ENCODE measurements around the gene DMXL1.

DMXL1 gene

DNA sequence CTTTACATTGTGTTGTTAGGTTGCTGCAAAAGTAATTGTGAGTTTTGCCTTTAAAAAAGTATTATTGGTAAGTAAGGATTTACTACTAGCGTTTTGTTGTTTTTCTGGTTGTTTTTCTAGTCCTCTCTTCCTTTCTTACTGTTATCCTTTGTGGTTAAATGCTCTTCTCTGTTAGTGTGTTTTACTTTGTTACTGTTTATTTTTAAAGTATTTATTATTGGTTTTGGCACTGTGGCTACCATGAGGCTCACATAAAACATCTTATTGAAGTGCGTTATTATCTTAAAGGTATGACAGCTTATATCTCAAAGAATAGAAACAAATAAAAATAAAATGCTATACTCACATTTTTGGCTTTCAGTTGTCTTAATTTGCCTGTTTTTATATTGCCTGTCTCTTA lies 17.6 kb downstream of the DMXL1 start:
- Histone ChIP-seq H3K27ac (no peak overlapping the region), H3K9ac (no peak overlapping the region), H3K4me2 (no peak overlapping the region), H3K27me3 (ENCODE audit: insufficient read depth, low read depth) (no peaks in the 10 kb centered on the region), H3K4me1 (ENCODE audit: low read depth, poor library complexity, severe bottlenecking) (no peaks in the 10 kb centered on the region), H4K20me1 (ENCODE audit: insufficient read depth) (no peaks in the 10 kb centered on the region), H3K36me3 (ENCODE audit: insufficient read depth) (no peaks in the 10 kb centered on the region), H3K79me2 (ENCODE audit: insufficient read depth, low read depth) (peaks cover 7% of the 10 kb centered on the region; the same call in 1 of the 2 replicates), H3K4me3 (IDR thresholded peaks at IDR 0.05; ENCODE audit: insufficient read depth, low read depth, low read length) (no peak overlapping the region), H2AFZ (ENCODE audit: low read depth) (no peak overlapping the region)
- TF ChIP-seq, protein P1, sequence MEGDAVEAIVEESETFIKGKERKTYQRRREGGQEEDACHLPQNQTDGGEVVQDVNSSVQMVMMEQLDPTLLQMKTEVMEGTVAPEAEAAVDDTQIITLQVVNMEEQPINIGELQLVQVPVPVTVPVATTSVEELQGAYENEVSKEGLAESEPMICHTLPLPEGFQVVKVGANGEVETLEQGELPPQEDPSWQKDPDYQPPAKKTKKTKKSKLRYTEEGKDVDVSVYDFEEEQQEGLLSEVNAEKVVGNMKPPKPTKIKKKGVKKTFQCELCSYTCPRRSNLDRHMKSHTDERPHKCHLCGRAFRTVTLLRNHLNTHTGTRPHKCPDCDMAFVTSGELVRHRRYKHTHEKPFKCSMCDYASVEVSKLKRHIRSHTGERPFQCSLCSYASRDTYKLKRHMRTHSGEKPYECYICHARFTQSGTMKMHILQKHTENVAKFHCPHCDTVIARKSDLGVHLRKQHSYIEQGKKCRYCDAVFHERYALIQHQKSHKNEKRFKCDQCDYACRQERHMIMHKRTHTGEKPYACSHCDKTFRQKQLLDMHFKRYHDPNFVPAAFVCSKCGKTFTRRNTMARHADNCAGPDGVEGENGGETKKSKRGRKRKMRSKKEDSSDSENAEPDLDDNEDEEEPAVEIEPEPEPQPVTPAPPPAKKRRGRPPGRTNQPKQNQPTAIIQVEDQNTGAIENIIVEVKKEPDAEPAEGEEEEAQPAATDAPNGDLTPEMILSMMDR (conservative IDR thresholded peaks at IDR 0.05; ENCODE audit: low read depth, low read length) = no peak

DNA sequence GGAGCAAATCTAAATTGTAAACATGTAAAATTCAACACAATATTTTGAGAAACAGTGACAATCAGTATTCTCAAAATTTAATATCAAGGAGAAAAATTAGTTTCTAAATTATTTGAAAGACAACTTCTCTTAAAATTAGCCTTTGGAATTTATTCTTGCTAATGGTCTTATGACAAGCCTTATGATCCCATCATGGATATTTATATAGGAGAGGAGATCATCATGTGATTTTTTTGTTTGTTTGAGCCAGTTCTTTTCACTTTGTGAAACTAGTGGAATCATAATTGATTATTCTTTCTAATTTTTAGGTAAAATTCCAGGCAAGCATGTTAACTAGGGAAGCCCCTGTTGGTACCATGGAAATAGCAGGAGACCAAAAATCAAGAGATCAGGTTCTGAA lies 24.7 kb downstream of the DMXL1 start:
- Histone ChIP-seq H3K36me3 (ENCODE audit: insufficient read depth) (no peaks in the 10 kb centered on the region), H3K79me2 (ENCODE audit: insufficient read depth, low read depth) (peaks cover 4% of the 10 kb centered on the region; the same call in 1 of the 2 replicates), H3K27ac (no peak overlapping the region), H3K4me3 (IDR thresholded peaks at IDR 0.05; ENCODE audit: insufficient read depth, low read depth, low read length) (no peak overlapping the region), H2AFZ (ENCODE audit: low read depth) (no peak overlapping the region), H3K9ac (no peak overlapping the region), H3K27me3 (ENCODE audit: insufficient read depth, low read depth) (no peaks in the 10 kb centered on the region), H3K4me2 (no peak overlapping the region), H4K20me1 (ENCODE audit: insufficient read depth) (no peaks in the 10 kb centered on the region), H3K4me1 (ENCODE audit: low read depth, poor library complexity, severe bottlenecking) (no peaks in the 10 kb centered on the region)
- TF ChIP-seq, protein P1 (conservative IDR thresholded peaks at IDR 0.05; ENCODE audit: low read depth, low read length) = no peak

DNA sequence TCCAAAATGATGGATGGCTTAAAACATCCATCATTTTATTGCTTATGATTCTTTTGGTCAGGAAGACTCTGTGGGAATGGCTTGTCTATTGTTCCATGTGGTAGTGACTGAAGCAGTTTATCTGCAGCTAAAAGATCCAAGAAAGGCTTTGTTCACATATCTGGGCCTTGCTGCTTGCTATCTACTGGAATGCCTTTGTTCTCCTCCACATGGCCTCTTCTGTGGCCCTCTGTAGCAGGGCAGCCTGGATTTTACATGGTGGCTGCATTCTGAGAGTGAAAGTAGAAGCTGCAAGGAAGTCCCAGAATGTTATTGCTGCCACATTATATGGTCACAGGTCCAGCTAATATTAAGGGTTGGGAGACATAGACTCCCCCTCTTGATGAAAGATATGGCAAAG lies 35.1 kb downstream of the DMXL1 start:
- TF ChIP-seq, protein P1 (conservative IDR thresholded peaks at IDR 0.05; ENCODE audit: low read depth, low read length) = no peak
- H2AFZ ChIP-seq (ENCODE audit: low read depth) = no peak overlapping the region
- no peaks in the 10 kb centered on the region for H3K27me3 ChIP-seq (ENCODE audit: insufficient read depth, low read depth)
- H3K27ac ChIP-seq = no peak overlapping the region
- no peaks in the 10 kb centered on the region for H3K4me1 ChIP-seq (ENCODE audit: low read depth, poor library complexity, severe bottlenecking)
- H3K36me3 ChIP-seq (ENCODE audit: insufficient read depth) = no peaks in the 10 kb centered on the region
- no peak overlapping the region for H3K4me3 ChIP-seq (IDR thresholded peaks at IDR 0.05; ENCODE audit: insufficient read depth, low read depth, low read length)
- H3K9ac ChIP-seq = no peak overlapping the region
- H3K4me2 ChIP-seq = no peak overlapping the region
- no peaks in the 10 kb centered on the region for H3K79me2 ChIP-seq (ENCODE audit: insufficient read depth, low read depth)
- H4K20me1 ChIP-seq (ENCODE audit: insufficient read depth) = no peaks in the 10 kb centered on the region

DNA sequence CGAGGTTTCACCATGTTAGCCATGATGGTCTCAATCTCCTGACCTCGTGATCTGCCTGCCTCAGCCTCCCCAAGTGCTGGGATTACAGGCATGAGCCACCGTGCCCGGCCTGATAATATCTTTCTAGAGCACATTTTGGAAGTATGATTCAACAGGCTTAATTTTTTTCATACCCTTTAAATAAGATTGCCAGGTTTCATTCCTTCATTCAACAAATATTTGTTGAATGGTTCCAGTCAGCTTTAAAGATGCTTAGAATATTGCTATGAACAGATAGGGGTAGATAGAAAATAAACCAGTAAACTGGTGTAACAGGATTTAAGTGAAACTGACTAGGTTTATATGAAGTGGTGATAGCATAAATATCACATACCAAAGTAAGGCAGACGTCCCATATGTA lies 41.3 kb downstream of the DMXL1 start:
- H3K4me2 ChIP-seq = no peak overlapping the region
- no peaks in the 10 kb centered on the region for H3K27me3 ChIP-seq (ENCODE audit: insufficient read depth, low read depth)
- no peak overlapping the region for H3K4me3 ChIP-seq (IDR thresholded peaks at IDR 0.05; ENCODE audit: insufficient read depth, low read depth, low read length)

More for the DNA sequence above, 41.3 kb downstream of the DMXL1 start:
- TF ChIP-seq, protein P1 (conservative IDR thresholded peaks at IDR 0.05; ENCODE audit: low read depth, low read length) = no peak
- H2AFZ ChIP-seq (ENCODE audit: low read depth) = no peak overlapping the region
- no peaks in the 10 kb centered on the region for H3K4me1 ChIP-seq (ENCODE audit: low read depth, poor library complexity, severe bottlenecking)
- H3K9ac ChIP-seq = no peak overlapping the region
- H4K20me1 ChIP-seq (ENCODE audit: insufficient read depth) = no peaks in the 10 kb centered on the region
- H3K27ac ChIP-seq = no peak overlapping the region
- no peaks in the 10 kb centered on the region for H3K36me3 ChIP-seq (ENCODE audit: insufficient read depth)
- no peaks in the 10 kb centered on the region for H3K79me2 ChIP-seq (ENCODE audit: insufficient read depth, low read depth)

All from KMS-11 (cell line).